Activated gamma-delta T cell treated with Interleukin-2 at 50 U/mL for 16 hours (primary cell): ENCODE results near the gene TUBA3E.
"Not testable (repeated sequence)": the region's sequence is repeated elsewhere in the genome, so short reads cannot be mapped to it uniquely, and the experiment has no call there.

Experiments used
- DNase-seq: peaks from one replicate; pipeline ENCODE4 v3.0.0-alpha.2; 2020

Gene TUBA3E

GRCh38 chr2:130190237-130190636, 8.0 kb downstream of the TUBA3E start:
- no peak for DNase-seq

- not testable (repeated sequence) for DNase-seq
Observed at GRCh38 chr2:130188958-130189357, 9.3 kb downstream of the TUBA3E start.

- not testable (repeated sequence) for DNase-seq
Observed at GRCh38 chr2:130187859-130188792, 10.1 kb downstream of the TUBA3E start.

GRCh38 chr2:130187268-130187667, 11.0 kb downstream of the TUBA3E start:
- no peak for DNase-seq

GRCh38 chr2:130186391-130186790, 11.8 kb downstream of the TUBA3E start:
- no peak for DNase-seq

- DNase-seq, result no peak
Observed at GRCh38 chr2:130185896-130186295, 12.3 kb downstream of the TUBA3E start.

- DNase-seq, result no peak
Observed at GRCh38 chr2:130185436-130185835, 12.8 kb downstream of the TUBA3E start.

GRCh38 chr2:130183512-130184373, 14.5 kb downstream of the TUBA3E start:
- no peak for DNase-seq

- not testable (repeated sequence) for DNase-seq
Observed at GRCh38 chr2:130182826-130183511, 15.3 kb downstream of the TUBA3E start.

- peak; percentile 90 for DNase-seq
Observed at GRCh38 chr2:130181880-130182682, 16.2 kb downstream of the TUBA3E start, which contains the start of gene MZT2B. TSS of gene MZT2B (plus strand) at chr2:130182262. CDS start at chr2:130182283, 21 bp downstream.

GRCh38 chr2:130181325-130181879, 16.8 kb downstream of the TUBA3E start, which contains the start of gene SMPD4:
TSS of gene SMPD4 (minus strand) at chr2:130181602. CDS start at chr2:130176592, 5,010 bp downstream.
- DNase-seq, result peak; percentile 97

GRCh38 chr2:130180404-130181324, 17.6 kb downstream of the TUBA3E start:
- DNase-seq, result not testable (repeated sequence)

- DNase-seq, result not testable (repeated sequence)
Observed at GRCh38 chr2:130174866-130175265, 23.4 kb downstream of the TUBA3E start.

- DNase-seq, result no peak
Observed at GRCh38 chr2:130169896-130170295, 28.3 kb downstream of the TUBA3E start.

GRCh38 chr2:130169163-130169562, 29.1 kb downstream of the TUBA3E start:
- not testable (repeated sequence) for DNase-seq

- DNase-seq, result not testable (repeated sequence)
Observed at GRCh38 chr2:130166611-130167010, 31.6 kb downstream of the TUBA3E start.

- DNase-seq, result no peak
Observed at GRCh38 chr2:130165293-130166016, 32.8 kb downstream of the TUBA3E start.

GRCh38 chr2:130162968-130163367, 35.3 kb downstream of the TUBA3E start:
- no peak for DNase-seq

GRCh38 chr2:130162486-130162885, 35.8 kb downstream of the TUBA3E start:
- not testable (repeated sequence) for DNase-seq
